Measurements from ENCODE around the gene NEK8.

GRCh38 chr17:28748852-28749515, 20.4 kb downstream of the NEK8 start:
- TF ChIP-seq YY1 (IDR thresholded peaks at IDR 0.05; ENCODE audit: insufficient read depth, insufficient read length) (no peak), ZNF274 (IDR thresholded peaks at IDR 0.05; ENCODE audit: low read depth, low read length) (no peak), SUZ12 (IDR thresholded peaks at IDR 0.05; ENCODE audit: extremely low read depth, insufficient read depth, insufficient read length) (no peak)

Data from NT2/D1 (cell line).